HG02798 (cell line): ENCODE data around the gene SLC6A6.

ENCODE experiments used
- ATAC-seq: cut with Tn5 transposase; IDR thresholded peaks from one replicate; pipeline ENCODE4 v1.9.1; 2021; ENCODE audit warnings: mild to moderate bottlenecking; ENCODE audit not compliant: unreplicated experiment, poor library complexity

SLC6A6 gene

DNA sequence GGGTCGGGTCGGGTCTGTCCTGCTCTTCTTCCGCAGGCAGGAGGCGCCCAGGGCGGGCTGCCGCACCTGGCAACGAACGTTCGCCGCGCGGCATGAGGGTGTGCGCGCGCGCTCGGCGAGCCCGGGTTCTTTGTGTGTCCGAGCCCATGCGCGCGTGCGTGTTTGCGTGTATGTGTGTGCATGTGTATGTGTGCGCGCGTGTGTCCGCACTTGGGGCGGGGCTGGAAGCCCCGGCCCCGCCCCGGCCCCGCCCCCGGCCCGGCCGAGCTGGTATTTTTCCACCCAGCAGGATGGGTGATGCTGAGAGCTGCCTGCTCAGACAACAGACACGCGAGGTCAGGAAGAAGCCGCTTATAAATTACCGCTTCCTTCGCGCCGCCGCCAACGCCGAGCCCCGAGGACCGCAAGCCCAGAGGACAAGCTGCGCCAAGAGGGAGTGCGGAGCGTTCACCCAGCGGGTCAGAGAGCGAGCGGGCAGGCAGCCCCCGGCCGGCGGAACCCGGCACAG, at the start of gene SLC6A6:
Gene SLC6A6, plus strand, starts transcription at position 303 of the 508 bp plus-strand sequence. CDS start 41,029 bp downstream, outside the sequence.
- peak; percentile 85 for ATAC-seq

DNA sequence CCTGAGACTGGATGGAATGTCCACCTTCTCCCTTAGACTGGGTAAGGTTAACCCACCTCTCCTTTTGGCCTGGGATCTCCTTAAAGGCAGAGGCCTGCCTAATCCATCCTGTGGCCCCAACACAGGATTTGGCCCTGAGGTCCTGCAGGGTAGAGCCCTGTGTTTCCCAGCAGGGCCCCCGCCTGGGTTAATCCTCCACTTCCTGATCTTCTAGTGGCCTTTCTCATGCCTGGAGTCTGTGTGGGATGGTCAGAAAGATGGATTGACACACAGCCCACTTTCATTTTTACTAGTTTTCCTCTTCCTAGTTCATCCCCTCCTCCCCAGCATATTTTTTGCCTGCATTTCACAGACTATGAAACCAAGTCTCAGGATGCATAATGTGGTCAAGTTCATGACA, 48.9 kb upstream of the SLC6A6 start:
- no peak for ATAC-seq

DNA sequence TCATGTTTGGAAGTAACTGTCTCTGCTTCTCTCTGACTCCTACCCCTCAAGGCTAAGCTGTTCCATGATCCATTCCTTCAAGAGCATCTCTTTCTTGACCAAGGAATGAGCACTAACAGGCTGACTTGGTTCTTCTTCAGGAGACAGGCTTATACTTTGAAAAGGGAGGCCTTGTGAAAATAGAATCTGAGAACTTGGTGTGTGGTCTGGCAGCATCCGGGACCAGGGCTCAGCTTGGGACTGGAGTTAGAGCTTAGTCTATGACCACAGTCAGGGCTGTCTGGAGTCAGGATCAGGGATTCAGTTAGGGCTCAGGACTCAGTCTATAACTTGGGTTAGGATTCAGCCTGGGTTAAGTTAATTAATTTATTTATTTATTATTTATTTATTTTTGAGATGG, 44.9 kb upstream of the SLC6A6 start:
- ATAC-seq: no peak

DNA sequence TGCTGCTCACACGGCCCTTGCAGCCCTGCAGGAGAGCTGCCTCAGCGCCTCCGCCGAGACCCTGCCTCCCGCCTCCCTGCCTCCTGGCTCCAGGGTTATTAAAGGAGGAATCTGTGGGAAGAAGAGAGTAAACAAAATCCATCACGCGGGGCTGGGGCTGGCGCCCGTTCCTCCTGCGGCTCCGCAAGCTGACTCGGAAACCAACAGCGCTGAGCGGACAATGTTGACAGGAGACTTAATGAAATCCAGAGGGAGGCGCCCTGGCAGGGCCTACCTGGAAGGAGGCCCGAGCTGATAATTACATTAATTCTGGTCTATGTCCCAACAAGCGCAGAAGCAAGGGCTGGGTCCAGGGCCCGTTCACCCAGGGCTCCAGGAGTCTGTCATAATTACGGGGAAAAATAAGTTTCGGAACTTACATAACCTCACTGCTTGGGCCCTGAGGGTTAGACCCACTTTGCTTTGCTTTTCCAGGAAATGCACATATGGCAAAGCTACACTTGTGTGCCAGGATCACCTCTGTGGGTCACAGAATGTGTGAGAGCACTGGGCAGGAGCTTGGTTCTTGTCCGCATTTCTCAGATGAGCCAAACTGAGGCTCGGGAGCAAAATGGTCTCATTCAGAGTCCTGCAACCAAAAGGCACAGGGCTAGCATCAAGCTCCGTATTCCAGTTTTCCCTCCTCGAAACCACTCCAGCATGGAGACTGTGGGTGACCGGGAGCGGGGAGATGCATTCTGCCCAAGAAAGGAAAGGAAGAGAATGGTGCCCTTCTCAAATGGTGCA, 43.8 kb upstream of the SLC6A6 start:
- no peak for ATAC-seq

DNA sequence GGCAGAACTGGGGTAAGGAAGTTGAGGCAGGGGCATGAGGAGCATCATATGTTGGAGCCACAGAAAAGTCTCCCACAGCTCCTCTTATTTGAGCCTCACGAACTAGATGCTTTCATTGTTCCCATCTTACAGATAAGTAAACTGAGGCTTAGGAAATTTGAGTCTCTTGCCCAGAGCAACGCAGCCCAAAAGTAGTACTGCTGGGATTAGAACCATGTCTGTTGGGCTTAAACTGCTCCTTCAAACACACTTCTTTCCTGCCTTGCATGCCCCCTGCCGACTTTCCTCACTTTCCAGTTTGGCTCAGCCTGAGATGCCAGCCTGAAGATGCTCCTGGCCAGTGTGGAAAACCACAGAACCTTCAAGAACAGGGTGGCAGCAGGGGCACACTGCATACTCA, 43.1 kb upstream of the SLC6A6 start:
- no peak for ATAC-seq

DNA sequence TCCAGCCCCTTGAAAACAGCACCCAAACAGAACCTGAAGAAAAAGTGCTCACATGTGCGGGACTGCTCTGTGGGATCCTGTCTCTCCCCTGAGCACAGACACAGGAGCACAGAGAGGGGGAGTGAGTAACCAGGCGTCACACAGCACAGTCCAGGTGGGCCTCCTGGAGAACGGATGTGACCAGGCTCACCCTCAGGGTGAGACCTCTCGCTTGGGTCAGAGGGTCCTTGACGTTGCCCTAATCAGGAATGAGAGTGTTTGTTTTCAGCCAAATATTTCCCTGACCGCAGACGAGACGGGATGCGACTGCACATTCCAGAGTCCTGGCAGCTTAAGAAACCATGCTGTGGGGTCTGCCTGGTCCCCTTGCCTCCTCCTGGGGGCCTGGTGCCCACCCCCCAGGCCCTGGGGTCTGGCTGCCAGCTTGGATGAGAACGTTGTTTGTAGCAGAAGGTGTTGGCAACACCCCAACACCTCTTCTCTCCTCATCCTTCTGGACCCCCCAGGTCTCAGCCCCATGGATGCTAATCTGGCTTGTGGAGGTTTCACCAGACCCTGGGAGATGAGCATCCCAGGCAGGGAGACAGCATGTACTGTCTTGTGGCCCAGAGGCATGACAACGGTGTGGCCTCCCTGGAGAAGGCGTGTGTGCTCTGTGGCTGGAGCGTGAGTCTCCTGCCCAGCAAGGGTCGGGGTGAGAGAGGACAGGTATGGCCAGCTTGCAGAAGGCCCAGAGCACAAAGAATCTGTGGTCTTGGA, 42.1 kb upstream of the SLC6A6 start:
- no peak for ATAC-seq

DNA sequence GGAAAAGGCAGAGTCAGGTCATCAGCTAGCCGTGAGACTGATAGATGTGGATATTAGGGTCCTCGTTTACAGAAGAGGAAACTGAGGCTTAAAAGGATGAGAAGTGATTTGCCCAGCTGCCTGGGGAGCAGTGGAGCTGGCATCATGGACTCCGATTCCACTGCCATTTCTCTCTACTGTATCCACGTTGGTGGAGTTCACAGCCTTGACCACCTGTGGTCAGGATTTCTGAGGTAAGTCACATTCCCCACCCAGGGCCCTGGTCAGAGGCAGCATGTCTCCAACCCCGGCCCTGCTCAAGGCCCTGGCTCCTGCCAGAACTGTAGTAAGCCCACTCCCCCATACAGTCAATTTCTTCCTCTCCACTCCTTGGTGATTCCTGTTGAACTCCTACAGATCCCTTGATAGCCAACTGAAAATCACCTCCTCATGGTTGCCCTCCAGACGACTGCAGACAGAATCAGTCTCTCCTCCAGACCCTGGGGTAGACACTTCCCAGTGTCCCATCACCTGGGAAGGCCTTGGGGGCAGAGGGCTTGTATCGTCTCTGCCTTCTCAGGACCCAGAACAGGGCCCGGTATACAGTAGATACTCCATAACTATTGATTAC, 41.2 kb upstream of the SLC6A6 start:
- no peak for ATAC-seq

DNA sequence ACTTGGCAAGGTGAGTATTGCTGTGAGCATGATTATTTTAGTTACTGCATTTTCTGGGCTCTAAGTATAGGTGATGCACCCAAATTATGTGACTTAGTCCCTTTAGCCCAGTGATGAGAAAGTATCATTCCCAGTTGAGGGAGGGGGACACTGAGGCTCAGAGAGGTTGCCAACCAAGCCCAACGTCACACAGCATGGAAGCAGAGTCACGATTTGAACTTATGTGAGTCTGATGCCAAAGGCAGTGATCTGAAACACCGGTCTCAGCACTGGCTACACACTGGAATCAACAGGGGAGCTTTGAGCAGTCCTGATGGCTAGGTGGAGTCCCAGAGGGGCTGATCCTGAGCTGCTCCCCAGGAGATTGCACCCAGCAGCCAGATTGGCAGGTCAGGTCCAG, 39.5 kb upstream of the SLC6A6 start:
- no peak for ATAC-seq

DNA sequence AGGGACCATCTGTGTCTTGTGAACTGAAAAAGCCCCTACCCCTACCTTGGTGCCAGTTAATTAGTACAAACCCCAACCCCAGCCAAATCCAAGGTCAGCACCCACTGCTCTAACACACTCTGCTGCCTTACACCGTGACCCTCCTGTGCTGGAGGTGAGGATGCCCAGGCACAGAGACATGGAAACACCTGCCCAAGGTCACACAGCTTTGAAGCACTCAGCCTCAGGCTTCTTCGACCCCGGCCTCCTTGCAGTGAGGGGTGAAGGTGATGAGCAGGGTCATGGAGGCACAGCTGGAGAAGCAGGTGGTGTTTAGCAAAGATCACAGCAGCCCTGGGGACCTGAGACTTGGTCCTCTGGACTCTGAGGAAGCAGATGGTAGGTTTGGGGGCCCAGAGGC, 39.0 kb upstream of the SLC6A6 start:
- no peak for ATAC-seq

DNA sequence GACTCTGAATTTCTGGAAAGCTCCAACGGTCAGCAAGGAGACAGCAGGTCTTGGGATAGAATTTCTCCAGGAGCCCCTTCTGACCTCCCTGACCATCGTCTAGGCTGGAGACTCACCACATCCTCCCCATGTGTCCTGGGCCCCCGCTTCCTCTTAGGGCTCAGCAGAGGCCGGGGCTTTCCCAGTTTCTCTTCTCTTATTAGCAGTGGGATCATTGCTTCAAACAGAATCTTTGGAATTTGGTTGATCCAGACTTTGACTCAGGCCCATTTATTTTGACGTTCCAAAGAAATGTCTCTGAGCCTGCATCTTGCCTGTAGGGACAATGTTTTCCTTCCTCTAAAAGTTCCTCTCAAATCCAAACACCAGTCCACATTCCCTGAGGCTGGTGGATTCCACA, 38.4 kb upstream of the SLC6A6 start:
- ATAC-seq: no peak

DNA sequence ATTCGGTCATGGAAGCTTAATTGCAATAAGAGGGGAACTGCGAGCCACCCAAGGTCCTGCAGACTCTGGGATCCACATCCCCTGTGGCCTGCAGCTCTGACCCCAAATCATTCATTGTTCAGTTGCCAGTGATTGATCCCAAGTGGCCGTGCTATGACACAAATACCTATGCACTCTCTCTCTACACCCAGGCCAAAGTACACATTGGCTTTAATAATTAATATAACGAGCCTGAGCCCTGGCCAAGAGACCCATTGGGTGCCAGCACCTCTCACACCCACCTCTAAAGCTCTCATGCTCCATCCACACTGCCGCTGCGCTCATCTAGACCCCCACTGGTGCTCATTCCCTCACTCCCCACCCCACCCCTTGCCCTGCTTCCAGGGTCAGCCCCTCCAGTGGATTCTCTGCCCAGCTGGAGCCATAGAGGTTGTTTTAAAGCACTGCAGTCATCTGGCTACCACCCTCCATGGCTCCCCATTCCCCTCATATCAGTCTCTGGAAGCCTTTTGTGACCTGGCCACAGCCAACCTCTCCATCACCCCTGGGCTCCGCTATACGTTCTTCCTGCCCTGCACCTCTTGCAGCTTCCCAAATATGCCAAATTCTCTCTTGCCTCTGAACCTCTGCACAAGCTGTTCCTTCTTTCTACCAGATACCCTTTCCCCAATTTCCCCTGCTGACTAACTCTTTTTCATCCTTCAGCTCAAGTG, 37.7 kb upstream of the SLC6A6 start:
- ATAC-seq: no peak

DNA sequence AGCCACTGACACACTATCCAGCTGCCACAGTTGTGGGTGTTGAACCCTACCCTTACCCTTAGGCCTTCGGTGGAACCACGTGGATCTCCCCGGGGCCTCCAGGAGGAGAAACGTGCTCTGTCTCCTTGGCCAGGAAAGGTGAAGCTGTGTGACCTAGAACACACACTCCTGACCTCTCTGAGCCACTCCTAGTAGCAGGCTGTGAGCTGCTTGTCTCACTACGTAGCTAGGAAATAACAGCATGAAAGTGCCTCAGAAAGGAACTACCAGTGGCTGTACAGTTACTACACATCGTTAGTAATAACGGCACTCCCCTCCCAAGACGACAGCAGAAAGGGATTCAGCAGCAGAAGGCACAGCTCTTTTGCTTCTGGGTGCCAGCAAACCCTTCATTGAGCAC, 36.2 kb upstream of the SLC6A6 start:
- no peak for ATAC-seq

DNA sequence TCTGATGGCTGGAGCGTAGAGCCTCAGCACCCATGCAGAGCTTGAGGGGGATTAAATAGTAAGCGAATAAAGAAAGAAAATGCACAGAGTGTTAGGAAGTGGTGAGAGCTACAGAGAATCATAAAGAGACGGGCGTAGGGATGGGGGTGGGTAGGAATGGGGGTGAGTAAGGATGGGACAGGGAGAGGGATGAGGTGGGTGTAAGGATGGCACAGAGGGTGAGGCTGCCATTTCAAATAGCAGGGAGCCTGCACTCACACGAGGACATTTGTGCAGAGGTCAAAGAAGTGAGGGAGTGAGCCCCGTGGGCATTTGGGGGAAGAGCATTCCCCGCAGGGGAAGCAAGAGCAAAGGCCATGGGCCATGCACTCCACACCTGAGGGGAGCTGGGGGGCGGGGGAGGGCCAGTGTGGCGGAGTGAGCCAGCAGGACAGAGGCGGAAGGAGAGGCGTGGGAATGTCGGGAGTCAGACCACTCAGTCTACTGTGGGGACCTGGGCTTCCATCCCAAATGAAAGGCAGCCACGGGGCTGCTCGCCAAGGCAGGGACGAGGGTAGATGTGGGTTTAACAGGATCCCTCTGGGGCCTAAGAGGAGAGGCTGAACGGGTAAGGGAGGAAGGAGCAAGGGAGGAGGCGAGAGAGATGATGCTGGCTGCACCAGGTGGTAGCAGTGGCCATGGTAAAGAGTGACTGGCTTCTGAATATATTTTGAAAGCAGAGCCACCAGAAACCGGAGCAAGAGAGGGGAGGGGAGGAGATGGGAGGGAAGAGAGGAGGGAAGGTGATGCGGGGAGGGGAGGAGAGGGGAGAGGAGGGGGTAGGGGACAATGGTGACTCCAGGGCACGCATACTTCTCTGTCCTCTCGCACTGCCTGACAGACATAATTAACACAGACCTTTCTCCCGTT, 35.2 kb upstream of the SLC6A6 start:
- ATAC-seq: no peak

DNA sequence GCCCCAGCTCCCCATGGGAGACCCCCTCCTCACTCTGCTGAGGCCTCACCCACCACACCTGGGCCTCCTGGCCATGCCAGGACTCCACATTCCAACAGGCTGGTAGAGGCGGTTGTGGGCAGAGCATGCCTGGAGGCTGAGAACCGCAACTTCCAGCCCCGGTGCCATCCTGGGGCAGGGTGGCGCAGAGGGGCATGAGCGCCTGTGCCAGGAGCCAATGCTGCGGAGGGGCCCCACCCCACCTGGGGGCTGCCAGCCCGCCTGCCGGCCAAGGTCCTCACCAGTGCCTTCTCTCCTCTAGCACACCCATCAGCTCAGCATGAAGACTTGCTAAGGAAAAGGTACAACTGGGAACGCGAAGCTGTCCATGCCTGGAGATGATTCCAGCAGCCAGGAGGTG, 34.3 kb upstream of the SLC6A6 start:
- ATAC-seq: no peak

DNA sequence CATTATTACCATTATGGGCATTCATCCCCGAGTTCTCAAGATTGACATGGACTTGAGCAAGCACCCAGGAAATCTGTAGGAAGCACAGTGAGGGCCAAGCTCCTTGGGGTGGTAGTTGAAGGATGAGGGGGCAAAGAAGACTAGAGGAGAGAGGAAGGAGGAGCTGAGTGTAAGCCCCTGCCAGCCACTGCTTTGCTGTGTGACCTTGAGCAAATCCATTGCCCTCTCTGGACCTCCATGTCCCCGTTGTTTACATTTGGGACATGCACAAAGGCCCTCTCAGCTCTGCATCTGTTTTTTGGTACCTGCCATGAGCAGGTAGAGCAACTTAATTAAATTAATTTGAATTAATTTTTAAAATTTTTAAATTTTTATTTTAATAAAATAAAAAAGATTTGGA, 33.5 kb upstream of the SLC6A6 start:
- ATAC-seq: no peak

DNA sequence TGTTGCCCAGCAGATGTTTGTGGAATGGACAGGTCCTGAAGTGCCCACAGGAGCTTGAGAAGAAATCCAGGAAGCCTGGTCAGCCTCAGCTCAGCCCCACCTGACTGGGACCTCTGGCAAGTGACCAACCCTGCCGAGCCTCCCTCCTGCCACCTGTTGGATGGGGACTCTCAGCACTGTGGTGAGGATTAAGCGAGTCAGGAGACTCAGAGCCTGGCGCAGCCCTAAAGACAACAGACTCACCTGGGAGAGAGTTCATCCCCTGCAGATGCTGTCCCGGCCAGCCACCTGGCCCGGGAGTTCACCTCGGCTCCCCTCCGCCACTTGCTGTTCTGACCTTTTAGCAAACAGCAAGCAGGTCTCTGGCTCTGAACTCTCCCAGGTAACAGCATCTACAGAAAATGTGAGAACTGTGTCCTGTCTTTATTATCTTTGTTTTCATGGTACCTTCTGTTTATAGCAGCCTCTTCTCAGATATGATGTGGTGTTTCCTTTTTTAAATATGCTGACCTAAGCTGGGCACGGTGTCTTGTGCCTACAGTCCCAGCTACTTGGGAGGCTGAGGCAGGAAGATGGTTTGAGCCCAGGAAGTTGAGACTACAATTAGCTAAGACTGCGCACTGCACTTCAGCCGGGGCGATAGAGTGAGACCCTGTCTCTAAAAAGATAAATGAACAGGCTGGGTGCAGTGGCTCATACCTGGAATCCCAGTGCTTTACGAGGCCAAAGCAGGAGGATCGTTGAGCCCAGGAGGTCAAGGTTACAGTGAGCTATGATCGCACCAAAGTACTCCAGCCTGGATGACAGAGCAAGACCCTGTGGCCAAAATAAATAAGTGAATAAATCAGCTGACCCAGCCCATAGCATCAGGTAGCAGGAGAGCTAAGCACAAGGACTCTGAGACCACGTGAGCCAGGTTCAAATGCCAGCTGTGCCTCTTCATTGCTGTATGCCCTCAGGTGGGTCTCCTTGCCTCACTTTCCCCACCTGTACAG, 32.4 kb upstream of the SLC6A6 start:
- no peak for ATAC-seq

DNA sequence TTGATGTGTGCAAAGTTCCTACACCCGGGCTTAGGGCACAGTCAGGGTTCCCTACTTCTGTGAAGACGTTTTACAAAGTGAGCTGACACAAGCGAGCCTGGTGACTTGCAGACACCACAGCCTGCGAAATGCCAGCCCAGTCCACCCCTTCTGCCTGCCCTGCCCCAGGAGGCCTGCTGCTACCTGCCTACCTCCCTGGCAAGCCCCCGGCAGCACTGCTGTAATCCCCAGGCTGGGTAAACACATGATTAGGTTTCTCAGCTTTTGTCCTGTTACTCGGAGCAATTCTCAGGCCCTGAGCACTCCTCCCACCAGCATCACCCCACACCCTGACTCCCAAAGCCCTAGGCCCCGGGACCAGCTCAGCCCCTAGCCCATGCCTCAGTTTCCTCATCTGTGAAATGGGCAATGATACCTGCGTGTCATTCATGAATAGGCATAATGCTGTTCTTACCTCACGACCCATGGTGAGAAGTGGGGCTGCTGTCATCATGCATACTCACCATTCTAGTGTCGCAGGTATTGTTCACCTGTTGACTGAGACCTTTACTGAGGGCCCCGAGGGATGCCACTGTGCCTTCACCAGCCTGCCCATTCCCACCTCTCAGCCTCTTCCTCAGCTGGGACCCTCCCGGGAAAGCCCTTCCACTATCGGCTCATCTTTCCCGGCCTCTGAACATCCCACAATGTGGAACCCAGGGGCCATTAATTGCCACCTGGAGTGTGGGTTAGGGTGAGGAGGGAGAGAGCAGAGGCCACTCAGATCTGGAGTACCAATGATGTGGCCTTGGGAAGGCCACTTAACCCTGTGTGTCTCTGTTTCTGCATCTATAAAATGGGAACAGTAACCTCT, 31.5 kb upstream of the SLC6A6 start:
- no peak for ATAC-seq
